ENCODE results near the gene PAK6. TPM values are rescaled to one million over a fixed set of nuclear protein-coding genes. Genes with fewer than 3 reads are reported as not detected.

PAK6 gene
- total RNA-seq, 2 donors from 2014 or later = 7.7 to 9.1 TPM

GRCh38 chr15:40275954-40276353 is 37.1 kb downstream of the PAK6 start:
- Histone ChIP-seq H3K9ac (ENCODE audit: extremely low read depth, low read length, poor library complexity, severe bottlenecking) (no peak overlapping the region), H3K27me3 (ENCODE audit: control insufficient read depth, insufficient read depth, low read length, poor library complexity, severe bottlenecking) (peaks cover 31% of the 10 kb centered on the region), H3K27ac (ENCODE audit: low read depth, low read length) (no peak overlapping the region), H3K9me3 (ENCODE audit: control insufficient read depth, low read length) (no peaks in the 10 kb centered on the region), H3K36me3 (ENCODE audit: control insufficient read depth, insufficient read depth, low read length) (no peaks in the 10 kb centered on the region), H3K4me1 (ENCODE audit: control insufficient read depth, insufficient read depth, low read length) (no peaks in the 10 kb centered on the region), H3K4me3 (ENCODE audit: low read length) (no peak overlapping the region)
- 89 to 92% methylated on average over 5 to 7 of the region's 7 CpGs for WGBS, 2 experiments (ENCODE audit: insufficient coverage in 1 of 2, insufficient read length in 1 of 2)
- Mint-ChIP-seq H3K27me3 (ENCODE audit: insufficient read depth) (peaks cover 34% of the 10 kb centered on the region), H3K4me3 (no peak overlapping the region), H3K4me1 (peaks cover 14% of the 10 kb centered on the region), H3K9me3 (no peaks in the 10 kb centered on the region), H3K36me3 (ENCODE audit: low read depth) (peaks cover 10% of the 10 kb centered on the region), H3K27ac (no peak overlapping the region)
- no peak for DNase-seq
- no peak for TF ChIP-seq CTCF (conservative IDR thresholded peaks at IDR 0.05)

- peaks cover 16% of the 10 kb centered on the region for H3K4me1 Mint-ChIP-seq
- no peaks in the 10 kb centered on the region for H3K36me3 ChIP-seq (ENCODE audit: control insufficient read depth, insufficient read depth, low read length)
- peaks cover 41% of the 10 kb centered on the region for H3K27me3 ChIP-seq (ENCODE audit: control insufficient read depth, insufficient read depth, low read length, poor library complexity, severe bottlenecking)
- DNase-seq = no peak
- H3K27ac ChIP-seq (ENCODE audit: low read depth, low read length) = no peak overlapping the region
- WGBS, 2 experiments (ENCODE audit: insufficient coverage in 1 of 2, insufficient read length in 1 of 2) = 83 to 94% methylated on average over 4 of the region's 4 CpGs
- H3K4me3 Mint-ChIP-seq = no peak overlapping the region
- no peak overlapping the region for H3K27ac Mint-ChIP-seq
- peaks cover 10% of the 10 kb centered on the region for H3K36me3 Mint-ChIP-seq (ENCODE audit: low read depth)
- no peak overlapping the region for H3K4me3 ChIP-seq (ENCODE audit: low read length)
- peaks cover 42% of the 10 kb centered on the region for H3K27me3 Mint-ChIP-seq (ENCODE audit: insufficient read depth)
- no peak overlapping the region for H3K9ac ChIP-seq (ENCODE audit: extremely low read depth, low read length, poor library complexity, severe bottlenecking)
- no peaks in the 10 kb centered on the region for H3K4me1 ChIP-seq (ENCODE audit: control insufficient read depth, insufficient read depth, low read length)
- H3K9me3 Mint-ChIP-seq = no peaks in the 10 kb centered on the region
- no peaks in the 10 kb centered on the region for H3K9me3 ChIP-seq (ENCODE audit: control insufficient read depth, low read length)
- TF ChIP-seq CTCF (conservative IDR thresholded peaks at IDR 0.05) = no peak
Measured at GRCh38 chr15:40276927-40277326, 38.1 kb downstream of the PAK6 start.

- no peak overlapping the region for H3K27ac ChIP-seq (ENCODE audit: low read depth, low read length)
- WGBS, 2 experiments (ENCODE audit: insufficient coverage in 1 of 2, insufficient read length in 1 of 2) = 82% methylated on average over 6 to 16 of the region's 16 CpGs
- H3K4me1 Mint-ChIP-seq = peaks cover 16% of the 10 kb centered on the region
- DNase-seq = no peak
- H3K27ac Mint-ChIP-seq = no peak overlapping the region
- peaks cover 47% of the 10 kb centered on the region for H3K27me3 ChIP-seq (ENCODE audit: control insufficient read depth, insufficient read depth, low read length, poor library complexity, severe bottlenecking)
- no peak for TF ChIP-seq CTCF (conservative IDR thresholded peaks at IDR 0.05)
- H3K9ac ChIP-seq (ENCODE audit: extremely low read depth, low read length, poor library complexity, severe bottlenecking) = no peak overlapping the region
- H3K36me3 Mint-ChIP-seq (ENCODE audit: low read depth) = peaks cover 8% of the 10 kb centered on the region
- no peaks in the 10 kb centered on the region for H3K9me3 Mint-ChIP-seq
- H3K27me3 Mint-ChIP-seq (ENCODE audit: insufficient read depth) = peaks cover 47% of the 10 kb centered on the region
- H3K9me3 ChIP-seq (ENCODE audit: control insufficient read depth, low read length) = no peaks in the 10 kb centered on the region
- H3K4me1 ChIP-seq (ENCODE audit: control insufficient read depth, insufficient read depth, low read length) = no peaks in the 10 kb centered on the region
- no peaks in the 10 kb centered on the region for H3K36me3 ChIP-seq (ENCODE audit: control insufficient read depth, insufficient read depth, low read length)
- H3K4me3 ChIP-seq (ENCODE audit: low read length) = no peak overlapping the region
- H3K4me3 Mint-ChIP-seq = no peak overlapping the region
Measured at GRCh38 chr15:40277471-40277870, 38.6 kb downstream of the PAK6 start.
